ENCODE results near the gene TMEM100. TPM values are rescaled to one million over a fixed set of nuclear protein-coding genes. Genes with fewer than 3 reads are reported as not detected.

Gene TMEM100
- polyA plus RNA-seq, 1 donor from 2014 or later: not detected

DNA sequence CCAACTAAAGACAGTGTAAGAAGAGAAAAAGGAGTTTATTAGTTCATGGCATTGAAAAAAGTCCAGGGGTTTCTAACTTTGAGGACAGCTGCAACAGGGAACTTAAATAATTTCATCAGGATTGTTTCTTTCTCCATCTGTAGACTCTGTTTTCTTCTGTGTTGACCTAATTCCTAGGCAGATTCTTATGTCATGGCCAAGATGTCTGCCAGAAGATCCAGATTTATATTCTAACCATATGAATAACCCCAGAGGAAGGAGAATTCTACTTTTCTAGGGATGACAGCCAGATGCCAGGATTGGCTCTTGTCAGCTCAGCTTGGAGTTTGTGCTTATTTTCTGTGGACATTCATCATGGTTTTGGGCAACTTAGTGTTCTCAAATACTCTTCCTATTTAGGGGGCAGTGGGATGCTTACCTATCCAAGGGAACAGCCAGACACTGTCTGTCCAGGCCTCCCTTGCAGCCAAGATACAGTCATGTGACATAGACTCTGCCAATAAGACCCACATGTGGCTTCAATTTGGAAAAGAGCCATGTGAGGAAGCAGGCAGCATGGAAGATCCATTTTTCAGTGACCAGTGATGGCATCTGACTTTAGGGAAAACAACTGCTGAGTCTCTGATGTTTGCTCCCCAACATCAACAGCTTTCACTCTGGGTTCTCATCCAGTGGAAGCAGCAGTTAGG is 46.4 kb upstream of the TMEM100 start:
- Histone ChIP-seq H3K27me3 (ENCODE audit: insufficient read depth, low read depth, low read length) (no peaks in the 10 kb centered on the region), H3K4me3 (ENCODE audit: low read length) (no peak overlapping the region), H3K9ac (ENCODE audit: low read length) (no peak overlapping the region), H3K9me2 (ENCODE audit: insufficient read depth, low read length) (no peaks in the 10 kb centered on the region), H3K36me3 (ENCODE audit: insufficient read depth, low read length) (no peaks in the 10 kb centered on the region), H4K20me1 (ENCODE audit: insufficient read depth) (no peaks in the 10 kb centered on the region), H3F3A (ENCODE audit: insufficient read depth, low read length, poor library complexity, severe bottlenecking) (no peaks in the 10 kb centered on the region), H3K9me3 (ENCODE audit: low read length) (no peaks in the 10 kb centered on the region), H2AFZ (ENCODE audit: low read depth, low read length) (no peak overlapping the region), H3K4me2 (ENCODE audit: low read length) (no peak overlapping the region), H3K27ac (ENCODE audit: low read length) (no peak overlapping the region), H3K79me2 (replicated peaks; ENCODE audit: insufficient read depth, low read length) (no peaks in the 10 kb centered on the region)
- no peak for TF ChIP-seq EZH2 (IDR thresholded peaks at IDR 0.05; ENCODE audit: borderline replicate concordance, insufficient read depth, low read length, poor library complexity, severe bottlenecking)
- no peak for TF ChIP-seq TAF1 (IDR thresholded peaks at IDR 0.05; ENCODE audit: low read depth)
- TF ChIP-seq POLR2AphosphoS5 (IDR thresholded peaks at IDR 0.05): no peak
- TF ChIP-seq, protein P1, sequence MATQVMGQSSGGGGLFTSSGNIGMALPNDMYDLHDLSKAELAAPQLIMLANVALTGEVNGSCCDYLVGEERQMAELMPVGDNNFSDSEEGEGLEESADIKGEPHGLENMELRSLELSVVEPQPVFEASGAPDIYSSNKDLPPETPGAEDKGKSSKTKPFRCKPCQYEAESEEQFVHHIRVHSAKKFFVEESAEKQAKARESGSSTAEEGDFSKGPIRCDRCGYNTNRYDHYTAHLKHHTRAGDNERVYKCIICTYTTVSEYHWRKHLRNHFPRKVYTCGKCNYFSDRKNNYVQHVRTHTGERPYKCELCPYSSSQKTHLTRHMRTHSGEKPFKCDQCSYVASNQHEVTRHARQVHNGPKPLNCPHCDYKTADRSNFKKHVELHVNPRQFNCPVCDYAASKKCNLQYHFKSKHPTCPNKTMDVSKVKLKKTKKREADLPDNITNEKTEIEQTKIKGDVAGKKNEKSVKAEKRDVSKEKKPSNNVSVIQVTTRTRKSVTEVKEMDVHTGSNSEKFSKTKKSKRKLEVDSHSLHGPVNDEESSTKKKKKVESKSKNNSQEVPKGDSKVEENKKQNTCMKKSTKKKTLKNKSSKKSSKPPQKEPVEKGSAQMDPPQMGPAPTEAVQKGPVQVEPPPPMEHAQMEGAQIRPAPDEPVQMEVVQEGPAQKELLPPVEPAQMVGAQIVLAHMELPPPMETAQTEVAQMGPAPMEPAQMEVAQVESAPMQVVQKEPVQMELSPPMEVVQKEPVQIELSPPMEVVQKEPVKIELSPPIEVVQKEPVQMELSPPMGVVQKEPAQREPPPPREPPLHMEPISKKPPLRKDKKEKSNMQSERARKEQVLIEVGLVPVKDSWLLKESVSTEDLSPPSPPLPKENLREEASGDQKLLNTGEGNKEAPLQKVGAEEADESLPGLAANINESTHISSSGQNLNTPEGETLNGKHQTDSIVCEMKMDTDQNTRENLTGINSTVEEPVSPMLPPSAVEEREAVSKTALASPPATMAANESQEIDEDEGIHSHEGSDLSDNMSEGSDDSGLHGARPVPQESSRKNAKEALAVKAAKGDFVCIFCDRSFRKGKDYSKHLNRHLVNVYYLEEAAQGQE (IDR thresholded peaks at IDR 0.05; ENCODE audit: borderline replicate concordance): no peak
- TF ChIP-seq MXI1 (conservative IDR thresholded peaks at IDR 0.05; ENCODE audit: poor library complexity, severe bottlenecking): no peak
- no peak for TF ChIP-seq EP300 (conservative IDR thresholded peaks at IDR 0.05; ENCODE audit: poor library complexity, severe bottlenecking)
- TF ChIP-seq SMC3 (conservative IDR thresholded peaks at IDR 0.05; ENCODE audit: poor library complexity): no peak
- TF ChIP-seq, protein P2, sequence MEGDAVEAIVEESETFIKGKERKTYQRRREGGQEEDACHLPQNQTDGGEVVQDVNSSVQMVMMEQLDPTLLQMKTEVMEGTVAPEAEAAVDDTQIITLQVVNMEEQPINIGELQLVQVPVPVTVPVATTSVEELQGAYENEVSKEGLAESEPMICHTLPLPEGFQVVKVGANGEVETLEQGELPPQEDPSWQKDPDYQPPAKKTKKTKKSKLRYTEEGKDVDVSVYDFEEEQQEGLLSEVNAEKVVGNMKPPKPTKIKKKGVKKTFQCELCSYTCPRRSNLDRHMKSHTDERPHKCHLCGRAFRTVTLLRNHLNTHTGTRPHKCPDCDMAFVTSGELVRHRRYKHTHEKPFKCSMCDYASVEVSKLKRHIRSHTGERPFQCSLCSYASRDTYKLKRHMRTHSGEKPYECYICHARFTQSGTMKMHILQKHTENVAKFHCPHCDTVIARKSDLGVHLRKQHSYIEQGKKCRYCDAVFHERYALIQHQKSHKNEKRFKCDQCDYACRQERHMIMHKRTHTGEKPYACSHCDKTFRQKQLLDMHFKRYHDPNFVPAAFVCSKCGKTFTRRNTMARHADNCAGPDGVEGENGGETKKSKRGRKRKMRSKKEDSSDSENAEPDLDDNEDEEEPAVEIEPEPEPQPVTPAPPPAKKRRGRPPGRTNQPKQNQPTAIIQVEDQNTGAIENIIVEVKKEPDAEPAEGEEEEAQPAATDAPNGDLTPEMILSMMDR (IDR thresholded peaks at IDR 0.05; ENCODE audit: poor library complexity, severe bottlenecking): no peak

DNA sequence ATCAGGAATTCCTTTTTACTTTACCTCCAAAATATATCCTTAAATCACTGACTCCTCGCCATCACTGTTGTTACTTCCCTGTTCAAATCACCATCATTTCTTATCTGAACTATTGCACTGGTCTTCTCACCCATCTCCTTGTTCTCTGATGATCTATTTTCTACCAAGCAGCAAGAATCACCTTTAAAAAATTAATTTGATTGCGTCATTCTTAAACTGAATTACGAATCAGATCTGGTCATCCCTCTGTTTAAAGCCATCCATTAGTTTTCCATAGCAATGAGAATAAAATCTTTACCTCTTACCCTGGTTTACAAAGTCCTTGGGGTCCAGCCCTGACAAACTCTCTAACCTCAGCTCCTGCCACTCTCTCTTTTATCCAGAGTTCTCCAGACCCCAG is 42.8 kb upstream of the TMEM100 start:
- no peaks in the 10 kb centered on the region for H3K9me3 ChIP-seq (ENCODE audit: low read length)
- no peaks in the 10 kb centered on the region for H3K36me3 ChIP-seq (ENCODE audit: insufficient read depth, low read length)
- no peaks in the 10 kb centered on the region for H3F3A ChIP-seq (ENCODE audit: insufficient read depth, low read length, poor library complexity, severe bottlenecking)
- no peak overlapping the region for H3K27ac ChIP-seq (ENCODE audit: low read length)
- H3K9ac ChIP-seq (ENCODE audit: low read length): no peak overlapping the region
- H3K4me2 ChIP-seq (ENCODE audit: low read length): no peak overlapping the region
- no peak overlapping the region for H2AFZ ChIP-seq (ENCODE audit: low read depth, low read length)
- H3K27me3 ChIP-seq (ENCODE audit: insufficient read depth, low read depth, low read length): no peaks in the 10 kb centered on the region
- TF ChIP-seq, protein P2 (IDR thresholded peaks at IDR 0.05; ENCODE audit: poor library complexity, severe bottlenecking): no peak
- TF ChIP-seq MXI1 (conservative IDR thresholded peaks at IDR 0.05; ENCODE audit: poor library complexity, severe bottlenecking): no peak
- H3K79me2 ChIP-seq (replicated peaks; ENCODE audit: insufficient read depth, low read length): no peaks in the 10 kb centered on the region
- H3K9me2 ChIP-seq (ENCODE audit: insufficient read depth, low read length): no peaks in the 10 kb centered on the region
- no peaks in the 10 kb centered on the region for H4K20me1 ChIP-seq (ENCODE audit: insufficient read depth)
- H3K4me3 ChIP-seq (ENCODE audit: low read length): no peak overlapping the region
